GM23338 (cell line): ENCODE measurements around the gene WIPI1. TPM values are rescaled to one million over a fixed set of nuclear protein-coding genes. Genes with fewer than 3 reads are reported as not detected.

Source experiments
- ATAC-seq: fragments of 200-7000 bp; cut with Tn5 transposase; 3 replicates; pipeline ENCODE4 v1.9.1; 2020
- DNase-seq: peaks from one replicate; pipeline ENCODE4 v3.0.0-alpha.2; 2015; ENCODE audit warnings: low spot score
- H2AFZ ChIP-seq: fragments of 200-600 bp; sonication (generic); 2 replicates; pipeline ENCODE4 v1.8.0; 2016; ENCODE audit warnings: antibody characterized with exemption, mild to moderate bottlenecking, moderate library complexity
- H3F3A ChIP-seq: fragments of 200-600 bp; sonication (generic); replicated peaks from 2 replicates; pipeline ENCODE4 v1.8.0; 2017; ENCODE audit warnings: antibody characterized with exemption, mixed run types, low read depth
- H3K27ac ChIP-seq: fragments of 200-600 bp; sonication (generic); 2 replicates; pipeline ENCODE4 v1.6.1; 2016; ENCODE audit warnings: low read depth
- H3K27me3 ChIP-seq: fragments of 200-600 bp; sonication (generic); 2 replicates; pipeline ENCODE4 v1.8.0; 2016; ENCODE audit warnings: mild to moderate bottlenecking, mixed run types, moderate library complexity; ENCODE audit not compliant: insufficient read depth
- H3K36me3 ChIP-seq: fragments of 200-600 bp; sonication (generic); 2 replicates; pipeline ENCODE4 v1.8.0; 2016; ENCODE audit warnings: mild to moderate bottlenecking; ENCODE audit not compliant: insufficient read depth
- H3K4me1 ChIP-seq: fragments of 200-600 bp; sonication (generic); 2 replicates; pipeline ENCODE4 v1.8.0; 2016; ENCODE audit warnings: mild to moderate bottlenecking, moderate library complexity; ENCODE audit not compliant: insufficient read depth
- H3K4me2 ChIP-seq: fragments of 200-600 bp; sonication (generic); 2 replicates; pipeline ENCODE4 v1.7.1; 2017; ENCODE audit warnings: mixed run types
- H3K4me3 ChIP-seq: fragments of 200-600 bp; sonication (generic); 2 replicates; pipeline ENCODE4 v1.6.1; 2016; ENCODE audit warnings: mixed run types
- H3K79me2 ChIP-seq: fragments of 200-600 bp; sonication (generic); replicated peaks from 2 replicates; pipeline ENCODE4 v1.8.0; 2017; ENCODE audit warnings: mild to moderate bottlenecking; ENCODE audit not compliant: insufficient read depth
- H3K9me2 ChIP-seq: fragments of 200-600 bp; sonication (generic); 2 replicates; pipeline ENCODE4 v1.8.0; 2017; ENCODE audit not compliant: insufficient read depth
- H4K20me1 ChIP-seq: fragments of 200-600 bp; sonication (generic); replicated peaks from 2 replicates; pipeline ENCODE4 v1.8.0; 2017; ENCODE audit warnings: mild to moderate bottlenecking; ENCODE audit not compliant: insufficient read depth
- H3K27ac Mint-ChIP-seq: 2 replicates; pipeline ENCODE4 v1.8.0; 2020; ENCODE audit warnings: inconsistent platforms, mild to moderate bottlenecking, moderate library complexity, mixed read lengths
- H3K27me3 Mint-ChIP-seq: 3 replicates; pipeline ENCODE4 v1.8.0; 2022; ENCODE audit warnings: low read depth, mild to moderate bottlenecking, moderate library complexity, mixed read lengths, inconsistent platforms; ENCODE audit not compliant: insufficient read depth, poor library complexity
- H3K36me3 Mint-ChIP-seq: 3 replicates; pipeline ENCODE4 v1.8.0; 2021; ENCODE audit warnings: low read depth, mild to moderate bottlenecking, inconsistent platforms, moderate library complexity, mixed read lengths
- H3K4me1 Mint-ChIP-seq: 3 replicates; pipeline ENCODE4 v1.8.0; 2020; ENCODE audit warnings: mild to moderate bottlenecking, inconsistent platforms, mixed read lengths
- H3K4me3 Mint-ChIP-seq: 3 replicates; pipeline ENCODE4 v1.8.0; 2021; ENCODE audit warnings: moderate library complexity, mild to moderate bottlenecking, inconsistent platforms, mixed read lengths
- H3K9me3 Mint-ChIP-seq: 3 replicates; pipeline ENCODE4 v1.8.0; 2020; ENCODE audit warnings: moderate library complexity, mild to moderate bottlenecking, inconsistent platforms, mixed read lengths
- CREB1 ChIP-seq: fragments of 250-450 bp; sonication (Bioruptor Pico); IDR thresholded peaks from 2 replicates; pipeline ENCODE4 v1.5.0; 2020; ENCODE audit warnings: low read depth, mild to moderate bottlenecking, moderate library complexity
- CTCF ChIP-seq, 2 experiments: fragments of 200-600 bp in 1 of 2; sonication (generic) in 1 of 2; conservative IDR thresholded peaks; 2 replicates each; pipeline versions ENCODE4 v1.5.1 to v1.6.1; 2016 to 2017; ENCODE audit warnings: antibody characterized with exemption in 2 of 2, low read depth in 2 of 2, mild to moderate bottlenecking in 2 of 2, moderate library complexity in 1 of 2
- ETS1 ChIP-seq: IDR thresholded peaks from 2 replicates; pipeline ENCODE4 v1.6.1; 2016; ENCODE audit warnings: antibody characterized with exemption
- EZH2 ChIP-seq: fragments of 200-600 bp; sonication (generic); IDR thresholded peaks from one replicate; pipeline ENCODE4 v1.8.0; 2017; ENCODE audit warnings: antibody characterized with exemption, mild to moderate bottlenecking, low read depth; ENCODE audit not compliant: unreplicated experiment
- EZH2phosphoT487 ChIP-seq: fragments of 200-600 bp; sonication (generic); IDR thresholded peaks from one replicate; pipeline ENCODE4 v1.8.1; 2018; ENCODE audit warnings: antibody characterized with exemption; ENCODE audit not compliant: unreplicated experiment
- JUNB ChIP-seq: IDR thresholded peaks from one replicate; pipeline ENCODE4 v1.6.1; 2016; ENCODE audit warnings: antibody characterized with exemption; ENCODE audit not compliant: unreplicated experiment
- NANOG ChIP-seq: IDR thresholded peaks from 2 replicates; pipeline ENCODE4 v1.6.1; 2016; ENCODE audit warnings: antibody characterized with exemption, borderline replicate concordance
- POLR2AphosphoS5 ChIP-seq: IDR thresholded peaks from 2 replicates; pipeline ENCODE4 v1.6.1; 2016; ENCODE audit warnings: antibody characterized with exemption, low read depth
- REST ChIP-seq: IDR thresholded peaks from one replicate; pipeline ENCODE4 v1.6.1; 2018; ENCODE audit warnings: antibody characterized with exemption; ENCODE audit not compliant: unreplicated experiment
- STAT1 ChIP-seq: IDR thresholded peaks from one replicate; pipeline ENCODE4 v1.6.1; 2016; ENCODE audit warnings: antibody characterized with exemption; ENCODE audit not compliant: unreplicated experiment
- ZNF114 ChIP-seq: fragments of 250-450 bp; sonication (Bioruptor Pico); IDR thresholded peaks from 2 replicates; pipeline ENCODE4 v1.5.0; 2020; ENCODE audit warnings: mild to moderate bottlenecking, moderate library complexity
- ZNF331 ChIP-seq: fragments of 250-450 bp; sonication (Bioruptor Pico); IDR thresholded peaks from 2 replicates; pipeline ENCODE4 v1.5.0; 2020; ENCODE audit warnings: low read depth, mild to moderate bottlenecking, moderate library complexity
- ZNF462 ChIP-seq: fragments of 250-450 bp; sonication (Bioruptor Pico); IDR thresholded peaks from 2 replicates; pipeline ENCODE4 v1.5.0; 2020; ENCODE audit warnings: mild to moderate bottlenecking, moderate library complexity
- polyA plus RNA-seq: library from polyadenylated mRNA; unstranded; fragments of >200 nt; fragmentation: Nextera tagmentation; extraction: Ambion mirVana; gene quantifications from 2 replicates; pipeline ENCODE4 v1.2.1, GENCODE V29; 2016
- total RNA-seq: library from RNA; depleted of rRNA; stranded (reverse); fragments of >200 nt; shearing (Covaris generic); gene quantifications from 2 replicates; pipeline ENCODE4 v1.2.3, GENCODE V29; 2014

WIPI1 gene
- total and polyA plus RNA-seq, 2 experiments from 2014 or later, result 24.1 to 29.3 TPM

- Histone ChIP-seq H3K79me2 (no peaks in the 10 kb centered on the region), H2AFZ (0 out of 2 replicates have a peak overlapping the region, but pooled peaks have one; percentile 72), H4K20me1 (no peaks in the 10 kb centered on the region), H3K4me1 (no peaks in the 10 kb centered on the region), H3F3A (0 out of 2 replicates have a peak, but pooled peaks cover 3% of the 10 kb centered on the region), H3K27me3 (no peaks in the 10 kb centered on the region), H3K9me2 (no peaks in the 10 kb centered on the region), H3K36me3 (no peaks in the 10 kb centered on the region), H3K27ac (no peak overlapping the region), H3K4me3 (no peak overlapping the region), H3K4me2 (no peak overlapping the region)
- Mint-ChIP-seq H3K4me3 (no peak overlapping the region), H3K36me3 (peaks cover 5% of the 10 kb centered on the region; the same call in 2 of the 3 replicates), H3K27ac (no peak overlapping the region), H3K9me3 (peaks cover 8% of the 10 kb centered on the region), H3K4me1 (no peaks in the 10 kb centered on the region), H3K27me3 (peaks cover 11% of the 10 kb centered on the region)
- ATAC-seq, result no peak
- no peak for TF ChIP-seq POLR2AphosphoS5
- TF ChIP-seq ZNF331 (CRISPR knock-in tag), result no peak
- no peak for TF ChIP-seq ZNF114 (CRISPR knock-in tag)
- TF ChIP-seq CTCF (conservative IDR thresholded peaks at IDR 0.05; ENCODE audit: low read depth in 2 of 2), result no peak
- no peak for TF ChIP-seq STAT1
- TF ChIP-seq ZNF462, result no peak
- TF ChIP-seq EZH2, result no peak
- TF ChIP-seq EZH2phosphoT487, result no peak
- TF ChIP-seq NANOG, result no peak
- TF ChIP-seq CREB1, result no peak
- TF ChIP-seq ETS1, result no peak
- TF ChIP-seq REST, result no peak
- no peak for TF ChIP-seq JUNB
- DNase-seq, result no peak
Measured at GRCh38 chr17:68498479-68499326, 41.4 kb upstream of the WIPI1 start.
